Activated CD4-positive, CD25-positive, alpha-beta regulatory T cell treated with anti-CD3 and anti-CD28 coated beads, Interleukin-2, amount 50 U/mL, for 24 hours (primary cell): ENCODE measurements around the gene LY6G5B.

Source experiments
- ATAC-seq, 2 donors: fragments of 150-1000 bp; cut with Tn5 transposase; one replicate each; pipeline ENCODE4 v1.10.0; 2021; ENCODE audit warnings: mild to moderate bottlenecking in 1 of 2, moderate library complexity in 1 of 2

Gene LY6G5B

GRCh38 chr6:31641370-31641769 lies 28.4 kb upstream of the LY6G5B start:
- no peak for ATAC-seq

DNA sequence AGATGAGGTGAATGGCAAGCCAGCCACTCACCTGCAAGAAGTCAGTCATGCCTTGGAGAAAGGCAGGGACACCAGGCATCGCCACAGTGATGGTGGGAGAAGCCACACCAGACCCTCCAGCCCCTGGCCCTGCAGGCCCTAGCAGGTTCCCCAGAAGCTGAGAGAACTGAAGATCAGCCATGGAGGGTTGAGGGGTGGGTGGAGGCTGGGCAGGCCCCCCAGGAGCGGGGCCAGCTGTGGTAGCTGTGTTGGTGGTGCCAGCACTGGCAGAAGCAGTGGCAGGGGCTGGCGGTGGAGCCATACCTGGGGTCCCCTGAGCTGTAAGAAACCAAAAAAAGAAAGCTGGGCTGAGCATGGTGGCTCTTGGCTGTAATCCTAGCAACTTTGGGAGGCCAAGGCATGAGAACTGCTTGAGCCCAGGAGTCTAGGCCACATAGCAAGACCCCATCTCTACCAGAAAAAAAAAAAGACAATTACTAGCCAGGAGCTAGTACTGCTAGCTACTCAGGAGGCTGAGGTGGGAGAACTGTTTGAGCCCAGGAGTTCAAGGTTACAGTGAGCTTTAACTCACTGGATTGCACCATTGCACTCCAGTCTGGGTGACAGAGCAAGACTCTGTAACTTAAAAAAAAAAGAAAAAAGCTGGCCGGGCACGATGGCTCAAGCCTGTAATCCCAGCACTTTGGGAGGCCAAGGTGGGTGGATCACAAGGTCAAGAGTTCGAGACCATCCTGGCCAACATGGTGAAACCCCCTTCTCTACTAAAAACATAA lies 26.8 kb upstream of the LY6G5B start:
- no peak for ATAC-seq

GRCh38 chr6:31643818-31644454 lies 25.8 kb upstream of the LY6G5B start:
- ATAC-seq = no peak

- no peak for ATAC-seq
These were observed 24.5 kb upstream of the LY6G5B start for GRCh38 chr6:31645325-31645724.

GRCh38 chr6:31651602-31652191 lies 18.1 kb upstream of the LY6G5B start:
- ATAC-seq = peak; percentile 32 to 44

DNA sequence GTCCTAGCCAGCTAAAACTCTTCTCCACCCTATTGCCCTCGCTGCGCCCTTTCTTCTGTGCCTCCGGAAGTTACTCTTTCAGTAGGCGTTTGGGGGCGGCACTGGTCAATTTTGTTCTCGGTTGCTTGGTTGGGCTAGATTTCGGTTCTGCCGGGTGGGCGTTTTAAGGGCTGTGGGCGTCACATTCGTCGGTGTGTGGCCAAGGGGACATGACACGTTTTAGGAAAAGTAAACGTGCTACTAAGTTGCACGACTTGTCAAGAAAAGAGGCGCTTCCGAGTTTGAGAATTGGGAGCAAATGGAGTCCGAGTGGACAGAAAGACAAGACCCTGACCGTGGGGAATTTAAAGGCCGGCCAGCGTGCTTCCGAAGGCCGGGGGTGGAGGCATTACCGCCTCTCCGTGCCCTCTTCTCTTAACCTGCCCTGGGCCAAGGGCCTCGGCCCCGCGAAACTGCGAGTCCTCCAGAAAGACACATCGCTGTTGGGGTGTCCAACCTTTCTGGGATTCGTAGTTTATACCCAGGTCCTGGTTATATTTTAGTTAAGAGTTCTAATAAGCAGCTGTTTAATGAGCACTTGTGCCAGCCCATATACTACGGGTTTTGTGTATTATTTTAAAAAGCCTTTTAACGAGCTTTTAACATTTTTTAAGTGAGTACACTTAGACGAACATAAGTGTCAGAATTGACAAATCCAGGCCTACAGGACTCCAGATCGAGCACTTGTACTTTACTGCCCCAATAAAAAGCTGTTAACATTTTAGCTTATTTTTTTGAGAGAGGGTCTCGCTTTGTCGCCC lies 16.7 kb upstream of the LY6G5B start:
- ATAC-seq = peak; percentile 68

DNA sequence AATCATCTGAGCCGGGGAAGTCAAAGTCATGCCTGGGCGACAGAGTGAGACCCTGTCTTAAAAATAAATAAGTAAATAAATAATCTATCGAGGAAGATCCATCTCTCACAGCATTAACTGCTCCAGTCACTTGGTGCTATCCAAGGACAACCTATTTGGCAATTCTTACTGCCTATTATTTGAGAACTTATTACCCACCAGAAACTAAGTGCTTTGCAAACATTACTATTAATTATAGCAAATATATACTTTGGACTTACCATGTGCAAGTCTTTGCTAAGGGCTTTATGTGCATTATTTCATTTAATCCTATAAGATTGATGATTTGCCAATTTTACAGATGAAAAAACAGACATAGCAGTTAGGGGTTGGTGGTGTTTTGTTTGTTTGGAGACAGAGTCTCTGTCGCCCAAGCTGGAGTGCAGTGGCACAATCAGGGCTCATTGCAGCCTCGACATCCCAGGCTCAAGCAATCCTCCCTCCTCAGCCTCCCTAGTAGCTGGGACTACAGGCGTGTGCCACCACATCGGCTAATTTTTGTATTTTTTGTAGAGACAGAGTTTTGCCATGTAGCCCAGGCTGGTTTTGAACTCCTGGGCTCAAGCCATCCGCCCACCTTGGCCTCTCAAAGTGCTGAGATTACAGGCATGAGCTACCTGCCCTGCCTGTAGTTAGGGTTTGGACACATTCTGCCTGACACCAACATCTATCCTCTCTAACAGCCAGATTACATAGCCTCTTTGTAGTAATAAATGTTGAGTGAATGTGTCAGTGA lies 15.0 kb upstream of the LY6G5B start:
- ATAC-seq = no peak

- no peak for ATAC-seq
These were observed 14.2 kb upstream of the LY6G5B start, which contains the start of gene APOM for GRCh38 chr6:31655349-31656237. Gene APOM, plus strand, starts transcription at chr6:31655894. Its CDS starts 73 bp downstream, at chr6:31655967.

DNA sequence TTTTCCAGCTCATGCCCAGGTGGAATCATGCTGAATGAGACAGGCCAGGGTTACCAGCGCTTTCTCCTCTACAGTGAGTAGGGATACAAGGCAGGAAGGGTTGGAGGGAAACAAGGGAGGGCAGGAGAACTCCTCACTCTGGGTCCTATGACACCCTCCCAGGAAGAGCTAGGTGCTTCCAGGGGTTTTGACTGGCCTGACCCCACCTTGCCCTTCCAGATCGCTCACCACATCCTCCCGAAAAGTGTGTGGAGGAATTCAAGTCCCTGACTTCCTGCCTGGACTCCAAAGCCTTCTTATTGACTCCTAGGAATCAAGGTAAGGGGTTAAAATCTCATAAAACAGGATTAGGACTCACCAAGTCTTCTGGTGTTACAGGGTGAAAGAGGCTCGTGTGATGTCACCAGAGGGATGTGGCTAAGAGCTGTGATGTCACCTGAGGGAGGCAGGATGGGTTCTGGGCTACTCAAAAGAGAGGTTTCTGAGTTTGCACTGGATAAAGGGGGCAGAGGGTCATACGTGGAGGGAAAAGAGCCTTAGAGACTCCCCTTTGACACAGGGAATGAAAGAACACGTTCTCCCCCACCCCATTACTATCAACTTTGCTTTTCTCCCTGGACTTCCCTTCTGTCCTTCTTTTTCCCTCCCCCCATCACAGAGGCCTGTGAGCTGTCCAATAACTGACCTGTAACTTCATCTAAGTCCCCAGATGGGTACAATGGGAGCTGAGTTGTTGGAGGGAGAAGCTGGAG lies 12.2 kb upstream of the LY6G5B start:
- ATAC-seq = no peak

GRCh38 chr6:31658158-31658688 lies 11.6 kb upstream of the LY6G5B start:
- ATAC-seq = no peak

DNA sequence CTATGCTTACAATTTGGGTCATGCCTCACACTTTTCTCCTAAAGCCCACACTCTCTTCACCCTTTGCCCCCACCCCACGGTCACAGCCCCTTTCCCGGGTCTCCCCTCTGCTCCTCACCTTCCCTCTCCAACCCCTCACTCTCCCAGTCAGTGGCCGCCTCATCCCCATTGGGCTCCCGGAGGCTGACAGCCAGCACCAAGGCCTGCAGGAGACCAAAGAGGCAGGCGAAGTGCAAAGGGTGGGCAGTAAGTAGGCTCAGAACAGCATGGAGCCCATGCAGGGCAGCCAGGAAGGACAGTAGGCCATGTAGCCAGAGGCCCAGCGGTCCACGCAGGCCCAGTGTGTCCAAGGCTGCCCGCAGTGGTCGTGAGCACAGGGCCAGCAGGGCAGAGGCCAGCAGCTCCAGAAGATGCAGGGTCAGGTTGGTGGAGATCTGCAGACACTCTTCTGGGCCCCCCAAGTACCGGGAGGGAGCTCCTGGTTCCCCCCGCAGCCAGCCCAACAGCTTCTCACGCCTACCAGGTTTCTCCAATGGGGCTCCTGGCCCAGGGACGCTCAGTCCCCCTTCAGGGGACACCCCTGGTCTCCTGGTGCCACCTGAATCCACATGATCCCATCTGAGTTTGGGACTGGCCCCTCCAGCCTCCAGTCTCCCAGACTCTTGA lies 10.7 kb upstream of the LY6G5B start:
- no peak for ATAC-seq

GRCh38 chr6:31659649-31660380 lies 10.0 kb upstream of the LY6G5B start:
- peak; percentile 55 to 58 for ATAC-seq

- peak; percentile 70 for ATAC-seq
These were observed 9.2 kb upstream of the LY6G5B start, which contains the start of gene C6orf47 for GRCh38 chr6:31660381-31661261. Gene C6orf47, minus strand, starts transcription at chr6:31660778. Its CDS starts 831 bp downstream, at chr6:31659947.

DNA sequence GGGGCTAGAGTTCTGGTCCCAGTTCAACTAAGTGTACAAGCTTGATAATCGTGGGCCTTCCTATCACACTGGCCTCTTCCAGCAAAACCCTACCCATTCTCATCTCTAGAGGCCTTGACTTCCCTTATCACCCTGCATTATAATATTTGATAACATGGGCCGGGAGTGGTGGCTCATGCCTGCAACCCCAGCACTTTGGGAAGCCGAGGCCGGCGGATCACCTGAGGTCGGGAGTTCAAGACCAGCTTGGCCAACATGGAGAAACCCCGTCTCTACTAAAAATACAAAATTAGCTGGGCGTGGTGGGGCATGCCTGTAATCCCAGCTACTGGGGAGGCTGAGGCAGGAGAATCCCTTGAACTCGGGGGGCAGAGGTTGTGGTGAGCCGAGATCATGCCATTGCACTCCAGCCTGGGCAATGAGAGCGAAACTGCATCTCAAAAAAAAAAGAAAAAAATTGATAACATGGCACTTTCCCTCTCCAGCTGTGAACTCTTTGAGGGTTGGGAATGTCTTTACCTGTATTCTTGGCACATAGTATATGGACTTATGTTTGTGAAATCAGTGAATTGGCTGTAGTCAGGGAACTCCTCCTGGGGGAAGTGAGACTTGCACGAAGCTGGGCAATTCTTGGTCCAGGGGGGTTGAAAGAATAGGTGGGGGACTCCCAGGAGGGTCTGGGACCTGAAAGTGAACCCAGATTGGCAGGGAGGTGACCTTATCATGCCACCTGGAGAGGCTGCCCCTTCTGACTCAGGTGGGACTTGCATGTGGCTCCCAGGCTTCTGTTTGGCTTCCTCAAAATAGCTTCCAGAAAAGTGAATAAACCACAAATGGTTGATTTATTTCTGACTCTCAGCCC lies 8.3 kb upstream of the LY6G5B start:
- no peak for ATAC-seq

DNA sequence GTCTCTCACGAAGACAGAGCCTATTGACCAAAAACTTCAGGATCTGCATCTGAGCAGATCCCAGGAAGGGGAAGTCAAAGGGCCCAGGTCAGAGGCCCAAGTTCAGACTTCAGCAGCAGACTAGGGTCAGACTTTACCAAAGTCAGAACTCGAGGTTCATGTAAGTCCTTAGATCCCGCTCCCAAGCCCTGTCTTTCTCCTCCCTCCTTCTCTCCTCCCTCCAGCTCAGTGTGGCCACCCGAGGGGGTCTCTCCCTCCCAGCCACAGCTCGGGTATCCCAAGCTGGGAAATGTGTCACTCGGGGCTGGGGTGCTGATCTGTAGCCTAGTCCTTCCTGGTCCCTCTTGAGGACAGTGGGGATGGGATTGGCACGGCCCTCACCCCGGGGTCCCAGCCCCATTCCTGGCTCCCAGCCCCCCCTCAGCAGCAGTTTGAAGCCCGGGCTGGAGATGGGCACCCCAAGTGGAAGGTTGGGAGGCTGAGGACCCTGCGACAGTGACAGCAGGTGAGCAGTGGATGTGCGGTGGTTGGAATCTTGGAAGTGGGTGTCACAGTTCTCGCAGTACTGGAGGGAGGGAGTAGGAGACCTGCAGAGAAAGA lies 7.6 kb upstream of the LY6G5B start:
- ATAC-seq = no peak
